Cardiac fibroblast (primary cell): ENCODE measurements around the gene RSRP1.
A peak's percentile ranks its signal among the peaks of the same experiment; 100 is the strongest.

ENCODE experiments used
- DNase-seq, 2 donors: peaks; one replicate each; pipeline versions ENCODE4 v3.0.0 to v3.0.0-alpha.2; 2010; ENCODE audit warnings: low read depth in 2 of 2
- H3K4me3 ChIP-seq, 2 donors: replicated peaks in 1 of 2; 1 replicate in 1 of 2; 2 replicates in 1 of 2; pipeline ENCODE4 v1.5.1; 2011; ENCODE audit warnings: low read depth in 2 of 2, low read length in 2 of 2, mild to moderate bottlenecking in 2 of 2, moderate library complexity in 1 of 2
- CTCF ChIP-seq: IDR thresholded peaks from one replicate; pipeline ENCODE4 v1.5.1; 2011; ENCODE audit warnings: low read depth, mild to moderate bottlenecking, low read length, inconsistent platforms

The RSRP1 gene

GRCh38 chr1:25247829-25248754, 838 bp upstream of the RSRP1 start:
- TF ChIP-seq CTCF, result no peak
- no peak for DNase-seq

GRCh38 chr1:25246600-25247023, 642 bp downstream of the RSRP1 start:
- no peak for TF ChIP-seq CTCF
- H3K4me3 ChIP-seq, result peak overlapping the region; percentile 78 to 99
- DNase-seq, result no peak

More at GRCh38 chr1:25247829-25248754, 838 bp upstream of the RSRP1 start:
- H3K4me3 ChIP-seq, result peak overlapping the region; percentile 78 to 99

GRCh38 chr1:25245809-25246599, 1.2 kb downstream of the RSRP1 start:
- DNase-seq, result peak; percentile 51 to 61
- no peak for TF ChIP-seq CTCF
- H3K4me3 ChIP-seq, result peak overlapping the region; percentile 78 to 99

GRCh38 chr1:25245393-25245792, 1.9 kb downstream of the RSRP1 start:
- no peak for TF ChIP-seq CTCF
- H3K4me3 ChIP-seq, result peak overlapping the region; percentile 78 to 99
- no peak for DNase-seq

GRCh38 chr1:25243907-25244306, 3.3 kb downstream of the RSRP1 start:
- no peak overlapping the region for H3K4me3 ChIP-seq
- no peak for TF ChIP-seq CTCF
- DNase-seq, result no peak

- DNase-seq, result peak; percentile 91 to 93
- peak overlapping the region; percentile 39 to 49 for H3K4me3 ChIP-seq
- peak; percentile 65 for TF ChIP-seq CTCF
Measured at GRCh38 chr1:25239681-25240541, 7.3 kb downstream of the RSRP1 start.
